CD4-positive, alpha-beta T cell treated with Interleukin-4 for 1 hour (primary cell): ENCODE results near the gene ACADVL.
"Not testable (repeated sequence)": the region's sequence is repeated elsewhere in the genome, so short reads cannot be mapped to it uniquely, and the experiment has no call there.

Experiments used
- DNase-seq, 2 donors: peaks; one replicate each; pipeline ENCODE4 v3.0.0-alpha.2; 2020 to 2022

The ACADVL gene

DNA sequence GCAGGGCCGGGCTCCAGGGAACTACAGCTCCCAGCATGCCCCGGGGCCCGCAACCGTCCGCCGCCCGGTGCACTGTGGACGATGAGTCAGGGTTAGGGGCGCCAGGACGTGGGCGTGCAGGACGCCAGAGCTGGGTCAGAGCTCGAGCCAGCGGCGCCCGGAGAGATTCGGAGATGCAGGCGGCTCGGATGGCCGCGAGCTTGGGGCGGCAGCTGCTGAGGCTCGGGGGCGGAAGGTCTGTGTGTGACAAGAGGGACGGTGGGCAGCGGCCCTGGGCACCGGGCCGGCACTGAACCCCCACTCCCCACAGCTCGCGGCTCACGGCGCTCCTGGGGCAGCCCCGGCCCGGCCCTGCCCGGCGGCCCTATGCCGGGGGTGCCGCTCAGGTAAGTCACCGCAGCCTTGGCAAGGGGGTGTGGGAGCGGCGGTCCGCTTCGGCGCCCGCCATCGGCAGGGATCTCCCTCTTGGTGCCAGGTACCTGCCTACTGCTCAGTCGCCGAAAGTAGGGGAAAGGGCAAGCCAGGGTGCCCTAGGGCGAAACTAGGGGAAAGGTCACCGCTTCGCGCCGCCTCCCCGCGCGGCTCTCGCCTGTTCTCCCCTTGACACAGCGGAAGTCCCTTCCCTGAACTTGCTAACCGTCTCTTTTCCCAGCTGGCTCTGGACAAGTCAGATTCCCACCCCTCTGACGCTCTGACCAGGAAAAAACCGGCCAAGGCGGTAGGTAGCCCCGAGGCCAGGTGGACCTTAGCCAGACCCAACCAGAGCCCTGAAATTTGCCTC is at the start of gene ACADVL, which contains the start of gene DLG4:
Gene ACADVL (plus strand): TSS at position 127 of the 781 bp plus-strand sequence. CDS start 47 bp downstream, at position 174.
Gene DLG4 (minus strand): TSS at position 25 of the 781 bp plus-strand sequence.
- DNase-seq, result peak; percentile 78 to 79

GRCh38 chr17:7172522-7173191 is 47.1 kb upstream of the ACADVL start:
- not testable (repeated sequence) for DNase-seq

- DNase-seq, result peak; percentile 48 to 70
Measured at GRCh38 chr17:7173687-7174602, 45.8 kb upstream of the ACADVL start.

DNA sequence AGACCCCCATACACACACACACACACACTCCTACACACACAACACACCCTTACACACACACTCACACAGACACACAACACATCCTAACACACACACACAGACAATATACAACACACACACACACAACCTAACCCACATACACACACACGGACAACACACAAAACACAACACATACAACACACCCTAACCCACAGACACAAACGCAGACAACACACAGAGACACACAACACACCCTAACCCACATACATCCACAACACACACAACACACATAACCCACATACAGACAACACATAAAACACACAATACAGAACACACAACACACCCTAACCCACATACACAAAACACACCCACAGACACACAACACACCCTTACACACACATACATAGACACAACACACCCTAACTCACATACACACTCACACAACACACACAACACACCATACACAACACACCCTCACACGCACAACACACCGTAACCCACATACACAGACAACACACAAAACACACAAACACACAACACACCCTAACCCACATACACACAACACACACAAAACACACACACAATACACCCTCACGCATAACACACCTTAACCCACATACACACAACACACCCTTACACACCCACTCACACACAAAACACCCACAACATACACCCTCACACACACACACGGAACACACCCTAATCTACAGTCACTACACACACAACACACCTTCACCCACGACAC is 45.0 kb upstream of the ACADVL start:
- no peak for DNase-seq

- no peak for DNase-seq
Measured at GRCh38 chr17:7175330-7175733, 44.4 kb upstream of the ACADVL start.

DNA sequence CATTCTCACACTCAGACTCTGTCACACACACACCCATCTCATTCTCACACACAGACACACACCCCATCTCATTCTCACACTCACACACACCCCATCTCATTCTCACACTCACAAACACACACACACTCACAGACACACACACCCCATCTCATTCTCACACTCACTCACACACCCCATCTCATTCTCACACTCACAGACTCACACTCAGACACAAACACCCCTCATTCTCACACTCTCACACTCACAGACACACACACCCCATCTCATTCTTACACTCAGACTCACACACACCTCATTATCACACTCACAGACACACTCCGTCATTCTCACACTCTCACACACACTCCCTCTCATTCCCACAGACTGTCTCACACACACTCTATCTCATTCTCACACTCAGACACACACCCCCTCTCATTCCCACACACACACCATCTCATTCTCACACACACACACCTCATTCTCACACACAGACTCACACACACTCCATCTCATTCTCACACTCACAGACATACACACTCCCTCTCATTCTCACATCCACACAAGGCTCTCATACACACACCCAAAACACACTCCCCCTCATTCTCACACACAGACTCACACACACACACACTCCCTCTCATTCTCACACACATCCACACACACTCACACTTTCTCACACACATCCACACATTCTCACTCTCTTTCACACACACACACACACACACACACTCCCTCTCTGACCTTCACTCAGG is 43.5 kb upstream of the ACADVL start:
- DNase-seq, result no peak

DNA sequence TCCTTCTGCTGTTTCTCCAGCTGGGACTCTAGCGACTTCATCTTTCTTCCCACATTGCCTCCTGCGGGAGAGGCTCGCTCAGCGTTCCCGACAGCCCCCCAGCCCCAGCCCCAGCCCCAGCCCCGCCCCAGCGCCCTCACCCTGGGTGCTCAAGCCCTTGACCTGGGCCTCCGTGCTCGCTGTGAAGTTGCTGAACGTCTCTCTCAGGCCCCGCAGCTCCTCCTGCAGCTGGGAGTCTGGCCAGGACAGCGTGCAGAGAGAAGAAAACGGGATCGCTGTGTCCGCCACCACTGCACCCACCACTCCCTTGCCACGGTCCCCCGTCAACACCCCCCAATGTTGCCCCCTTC is 42.9 kb upstream of the ACADVL start:
- DNase-seq, result no peak

- peak; percentile 70 to 71 for DNase-seq
Measured at GRCh38 chr17:7177191-7177953, 42.4 kb upstream of the ACADVL start.

DNA sequence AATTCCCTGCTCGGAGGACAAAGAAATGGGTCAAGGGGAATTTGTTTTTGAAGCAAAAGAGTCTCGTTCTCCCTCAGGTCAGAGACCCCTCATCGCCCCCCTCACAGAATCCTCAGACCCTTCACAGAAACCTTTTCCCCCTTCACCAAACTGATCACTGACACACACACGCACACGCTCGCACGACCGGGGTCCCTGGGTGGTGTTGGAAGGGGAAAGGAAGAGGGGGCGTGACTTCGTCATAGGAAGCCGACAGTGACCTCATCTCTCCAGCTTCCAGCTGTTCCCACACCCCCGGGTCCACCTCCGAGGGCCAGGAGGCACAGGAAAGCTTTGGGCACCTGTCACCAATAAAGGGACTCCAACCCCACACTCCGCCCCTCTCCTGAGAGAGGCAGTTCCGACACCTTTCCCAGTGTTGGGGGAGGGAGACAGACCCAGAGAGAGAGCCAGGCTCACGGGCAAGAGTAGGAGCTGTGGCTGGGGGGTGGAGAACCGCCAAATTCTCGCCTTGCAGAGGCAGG is 41.7 kb upstream of the ACADVL start:
- DNase-seq, result no peak

DNA sequence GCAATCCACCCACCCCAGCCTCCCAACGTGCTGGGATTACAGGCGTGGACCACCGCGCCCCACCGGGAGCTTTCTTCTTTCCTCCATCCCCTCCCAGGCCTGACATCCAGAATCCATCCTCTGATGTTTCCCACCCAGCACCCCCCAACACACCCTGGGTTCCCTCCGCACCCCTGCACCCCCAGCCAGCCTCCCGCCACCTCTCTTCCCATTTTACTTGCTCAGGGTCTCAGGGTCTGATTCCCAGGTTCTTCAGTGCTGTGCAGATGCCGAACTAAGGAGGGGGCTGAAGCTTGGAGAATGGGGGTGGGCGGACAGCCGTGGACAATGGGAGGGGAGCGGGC is 40.8 kb upstream of the ACADVL start:
- no peak for DNase-seq

- DNase-seq, result no peak
Measured at GRCh38 chr17:7179317-7180254, 40.2 kb upstream of the ACADVL start, which contains the start of gene ASGR1. TSS of gene ASGR1 (minus strand) at chr17:7179370. CDS start at chr17:7178563, 807 bp downstream.

- not testable (repeated sequence) for DNase-seq
Measured at GRCh38 chr17:7182101-7182500, 37.6 kb upstream of the ACADVL start.

GRCh38 chr17:7183433-7184090 is 36.2 kb upstream of the ACADVL start:
- no peak for DNase-seq

- no peak for DNase-seq
Measured at GRCh38 chr17:7184091-7184488, 35.6 kb upstream of the ACADVL start.

- no peak for DNase-seq
Measured at GRCh38 chr17:7184647-7185046, 35.1 kb upstream of the ACADVL start.

DNA sequence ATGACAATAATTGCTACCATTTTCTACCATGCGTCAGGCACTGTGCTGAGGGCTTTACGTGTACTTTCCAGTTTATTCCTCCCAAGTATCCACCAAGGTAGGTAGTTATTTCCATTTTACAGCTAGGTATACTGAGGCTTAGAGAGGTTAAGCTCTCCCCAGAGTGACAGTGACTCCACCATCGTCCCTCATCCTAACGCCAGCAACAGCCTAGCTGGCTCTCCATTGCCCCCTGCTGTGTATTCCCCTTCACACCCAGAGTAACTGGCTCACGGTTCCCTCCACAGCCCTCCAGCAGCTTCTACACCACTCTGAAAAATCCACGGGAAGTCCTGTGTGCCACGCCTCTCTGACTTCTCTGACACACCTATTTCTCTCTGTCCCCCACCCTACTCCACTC is 33.5 kb upstream of the ACADVL start:
- DNase-seq, result no peak

DNA sequence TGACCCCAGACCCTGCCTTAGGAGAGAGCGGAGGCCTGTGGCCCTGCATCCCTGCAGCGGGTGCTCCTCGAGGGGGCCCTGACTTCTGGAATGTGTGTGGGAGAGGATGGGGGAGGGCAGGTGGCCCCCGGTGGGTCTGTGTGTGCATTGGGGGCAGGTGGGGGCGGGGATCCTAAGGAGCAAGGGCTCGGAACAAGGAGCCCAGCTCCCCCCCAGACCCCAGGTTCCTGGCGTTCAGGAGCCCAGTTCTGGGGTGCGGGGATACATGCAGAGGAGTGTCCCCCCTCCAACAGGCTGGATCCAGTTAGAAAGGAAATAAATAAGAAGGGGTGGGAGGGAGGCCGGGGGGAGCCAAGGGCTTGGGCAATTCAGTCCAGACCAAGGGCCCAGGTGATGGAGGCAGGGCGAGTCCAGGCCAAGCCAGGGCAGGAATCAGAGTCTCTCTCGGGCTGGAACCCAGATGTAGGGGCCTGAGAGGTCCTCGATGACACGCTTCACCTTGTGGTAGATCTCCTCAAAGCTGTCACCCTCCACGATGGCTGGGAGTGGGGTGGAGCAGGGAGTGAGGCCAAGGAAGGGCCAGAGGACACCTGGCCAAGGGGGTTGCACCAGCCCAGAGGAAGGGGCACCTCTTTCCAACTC is 29.3 kb upstream of the ACADVL start:
- no peak for DNase-seq

DNA sequence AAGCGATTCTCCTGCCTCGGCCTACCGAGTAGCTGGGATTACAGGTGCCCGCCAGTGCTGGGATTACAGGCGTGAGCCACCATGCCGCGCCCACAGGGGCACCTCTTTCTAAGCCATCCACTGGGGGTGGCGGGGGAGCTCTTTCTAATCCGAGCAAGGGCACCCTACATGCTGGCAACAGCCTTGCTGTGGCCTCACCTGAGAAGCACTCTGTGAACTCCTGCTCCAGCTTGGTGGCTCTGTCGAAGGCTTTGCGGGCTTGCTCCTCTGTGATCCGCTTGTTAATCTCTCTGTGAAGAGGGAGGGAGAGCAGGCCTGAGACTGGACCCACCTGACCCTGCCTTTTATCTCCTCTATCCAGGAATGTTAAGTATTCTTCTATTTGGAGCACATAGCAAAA is 28.7 kb upstream of the ACADVL start:
- DNase-seq, result no peak
